Psoas muscle (tissue), 8 donors: Measurements from ENCODE around the gene BAHCC1. TPM values are rescaled to one million over a fixed set of nuclear protein-coding genes. Genes with fewer than 3 reads are reported as not detected.

Experiments used
- ATAC-seq, 4 donors: fragments of 200-7000 bp; cut with Tn5 transposase; one replicate each; pipeline ENCODE4 v1.9.1; 2020; ENCODE audit warnings: moderate library complexity in 3 of 4, mild to moderate bottlenecking in 2 of 4
- DNase-seq, 2 donors: peaks; one replicate each; pipeline ENCODE4 v3.0.0-alpha.2; 2020
- H3K27ac ChIP-seq: fragments of 200-600 bp; one replicate; pipeline ENCODE4 v1.8.0; 2022
- H3K27me3 ChIP-seq, 3 donors: fragments of 200-600 bp in 1 of 3; one replicate each; pipeline versions ENCODE4 v1.6.1 to v1.8.0; 2013 to 2022; ENCODE audit warnings: low read length in 2 of 3, mild to moderate bottlenecking in 2 of 3, moderate library complexity in 1 of 3; ENCODE audit not compliant: insufficient read depth in 3 of 3
- H3K36me3 ChIP-seq, 2 donors: fragments of 200-600 bp in 1 of 2; one replicate each; pipeline versions ENCODE4 v1.6.1 to v1.8.0; 2013 to 2022; ENCODE audit warnings: low read depth in 1 of 2, mild to moderate bottlenecking in 1 of 2, moderate library complexity in 1 of 2; ENCODE audit not compliant: insufficient read depth in 1 of 2
- H3K4me1 ChIP-seq: fragments of 200-600 bp; one replicate; pipeline ENCODE4 v1.8.0; 2022
- H3K4me3 ChIP-seq: fragments of 200-600 bp; one replicate; pipeline ENCODE4 v1.8.0; 2022; ENCODE audit warnings: mild to moderate bottlenecking
- H3K9me3 ChIP-seq: fragments of 200-600 bp; one replicate; pipeline ENCODE4 v1.8.0; 2022
- CTCF ChIP-seq: fragments of 200-600 bp; IDR thresholded peaks from one replicate; pipeline ENCODE4 v1.8.0; 2022; ENCODE audit warnings: antibody characterized with exemption
- WGBS, 3 donors: extraction: QIAGEN DNeasy Blood & Tissue Kit; methylation state at CpG; one replicate each; pipeline versions ENCODE4 v1.1.6 to v1.1.7; 2013; 5-methylcytosine and 5-hydroxymethylcytosine counted together
- intact Hi-C, 2 donors: fragments of 100-400 bp; cut with DNase I; formaldehyde crosslinking; loops; one replicate each; pipeline versions ENCODE4 v1.11.0 to v1.14.2; 2022
- polyA plus RNA-seq, 3 donors: library from polyadenylated mRNA; stranded (reverse); fragments of 200-250 nt; gene quantifications; one replicate each; pipeline ENCODE4 v1.2.3, GENCODE V29; 2013
- total RNA-seq, 4 donors: library from RNA; stranded (reverse); fragmentation: NEBNext Ultra II Directional in 2 of 4; extraction: Animal tissue kit (Norgen Biotek cat#: 25700) in 2 of 4; gene quantifications; one replicate each; pipeline versions ENCODE4 v1.2.1 to v1.2.4, GENCODE V29; 2021 to 2023
- donor health status: healthy with polysubstance abuse.
- donor health status: DM: no; HTN: no; CAD: no; lungs with moderate emphysema.
- donor health status: Bipolar disorder and iron deficiency.
- donor health status: healthy.
- donor health status: DM: yes; HTN: yes; CAD: no.
- donor health status: DM: no; HTN: no; CAD: no.
- donor health status: DM: no; HTN: no; CAD: no.
- donor health status: DM: yes; HTN: yes; CAD: no.

Gene BAHCC1
- total and polyA plus RNA-seq, 7 donors: 2.8 to 10.7 (median 6.6) TPM

GRCh38 chr17:81395600-81396277 is 482 bp downstream of the BAHCC1 start:
- peak in 1 of 4 donors; percentile 4 for ATAC-seq
- WGBS, 3 donors: 0 to 1% (median 0%) methylated on average over 41 to 43 of the region's 43 CpGs
- peak overlapping the region; percentile 76 for H3K4me3 ChIP-seq
- H3K27me3 ChIP-seq: no peaks in the 10 kb centered on the region
- intact Hi-C loops: loop anchor here in 1 of 2 donors (2.0 to 5.0 kb wide), 2 partner anchors 93 to 117 kb away; partner anchors contain the start of gene ACTG1
- TF ChIP-seq CTCF: no peak
- H3K36me3 ChIP-seq: no peaks in the 10 kb centered on the region
- no peak for DNase-seq
- no peaks in the 10 kb centered on the region for H3K9me3 ChIP-seq
- H3K4me1 ChIP-seq: peaks cover 24% of the 10 kb centered on the region
- H3K27ac ChIP-seq: peak overlapping the region; percentile 99

GRCh38 chr17:81396278-81396721 is 1.0 kb downstream of the BAHCC1 start:
- peak overlapping the region; percentile 99 for H3K27ac ChIP-seq
- no peak for ATAC-seq
- 0 to 1% (median 1%) methylated on average over 31 to 54 of the region's 54 CpGs for WGBS, 3 donors
- H3K36me3 ChIP-seq: no peaks in the 10 kb centered on the region
- intact Hi-C loops: loop anchor here in 1 of 2 donors (5.0 kb wide), 1 partner anchor 94 kb away; no protein-coding TSS in a partner anchor
- no peak for TF ChIP-seq CTCF
- DNase-seq: no peak
- no peaks in the 10 kb centered on the region for H3K27me3 ChIP-seq
- peaks cover 29% of the 10 kb centered on the region for H3K4me1 ChIP-seq
- no peaks in the 10 kb centered on the region for H3K9me3 ChIP-seq
- peak overlapping the region; percentile 76 for H3K4me3 ChIP-seq

- intact Hi-C loops: loop anchor here (1.0 to 5.0 kb wide), 2 partner anchors 55 to 95 kb away; no protein-coding TSS in a partner anchor
- H3K27me3 ChIP-seq: no peaks in the 10 kb centered on the region
- peak; percentile 63 to 76 for DNase-seq
- ATAC-seq: no peak
- peak overlapping the region; percentile 99 for H3K27ac ChIP-seq
- no peaks in the 10 kb centered on the region for H3K36me3 ChIP-seq
- peak overlapping the region; percentile 76 for H3K4me3 ChIP-seq
- WGBS, 3 donors: 0 to 1% (median 0%) methylated on average over 48 to 61 of the region's 61 CpGs
- no peaks in the 10 kb centered on the region for H3K9me3 ChIP-seq
- peaks cover 29% of the 10 kb centered on the region for H3K4me1 ChIP-seq
- no peak for TF ChIP-seq CTCF
These were observed 1.6 kb downstream of the BAHCC1 start for GRCh38 chr17:81396722-81397313.

GRCh38 chr17:81397314-81398175 is 2.3 kb downstream of the BAHCC1 start:
- no peaks in the 10 kb centered on the region for H3K9me3 ChIP-seq
- peak overlapping the region; percentile 99 for H3K27ac ChIP-seq
- peak; percentile 16 for TF ChIP-seq CTCF
- peaks cover 29% of the 10 kb centered on the region for H3K4me1 ChIP-seq
- DNase-seq (peak; percentile 43 to 80), ATAC-seq (no peak)
- no peaks in the 10 kb centered on the region for H3K27me3 ChIP-seq
- no peaks in the 10 kb centered on the region for H3K36me3 ChIP-seq
- 1 to 2% (median 2%) methylated on average over 44 to 49 of the region's 49 CpGs for WGBS, 3 donors
- peak overlapping the region; percentile 76 for H3K4me3 ChIP-seq
- intact Hi-C loops: loop anchor here (1.0 to 5.0 kb wide), 3 partner anchors 55 to 113 kb away; no protein-coding TSS in a partner anchor
